Measurements from ENCODE around the gene MPDU1. TPM values are rescaled to one million over a fixed set of nuclear protein-coding genes. Genes with fewer than 3 reads are reported as not detected.

The MPDU1 gene
- total RNA-seq, 1 donor from 2014 or later: 73.4 TPM

DNA sequence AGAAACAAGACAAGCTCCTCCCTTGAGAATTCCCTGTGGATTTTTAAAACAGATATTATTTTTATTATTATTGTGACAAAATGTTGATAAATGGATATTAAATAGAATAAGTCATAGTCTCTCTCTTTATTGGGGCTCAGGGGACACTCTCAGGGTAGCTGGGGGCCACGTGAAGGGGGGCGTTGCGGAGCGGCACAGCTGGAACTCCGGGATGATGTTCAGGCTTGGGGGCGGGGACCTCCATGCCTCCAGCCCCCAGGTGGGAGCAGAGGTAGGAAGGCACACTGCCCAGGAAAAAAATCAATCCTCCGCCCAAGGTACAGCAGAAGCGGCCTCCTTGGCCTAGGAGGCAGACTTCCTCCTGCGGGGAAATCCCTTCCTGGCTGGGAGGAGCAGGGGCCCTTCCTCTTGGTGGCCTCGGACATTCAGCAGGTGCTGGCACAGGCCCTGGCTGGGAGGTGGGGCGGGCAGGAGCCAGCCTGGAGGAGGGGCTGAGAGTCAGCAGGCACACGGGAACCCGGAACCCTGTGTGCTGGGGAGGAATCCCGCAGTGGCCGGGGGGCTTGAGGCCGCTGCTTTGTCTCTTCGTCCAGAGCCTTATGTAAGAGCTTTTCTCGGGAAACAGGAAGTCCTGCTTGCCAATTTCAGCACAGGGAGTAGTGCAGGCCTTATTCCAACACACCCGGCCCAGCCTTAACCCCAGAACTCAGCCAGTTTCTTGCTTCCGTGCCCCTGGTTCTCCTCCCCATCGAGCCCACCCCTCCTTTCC, 25.7 kb upstream of the MPDU1 start:
- no peak for TF ChIP-seq CTCF (IDR thresholded peaks at IDR 0.05)
- TF ChIP-seq POLR2AphosphoS5 (IDR thresholded peaks at IDR 0.05; ENCODE audit: insufficient read depth in 1 of 2, low read depth in 1 of 2): peak; percentile 90 to 92
- peak in 1 of 2 donors; percentile 33 for TF ChIP-seq POLR2A (IDR thresholded peaks at IDR 0.05)
- intact Hi-C loops (cut with DNase I): loop anchor here (5.0 kb wide), 1 partner anchor 121 kb away; the partner anchor contains the start of genes FGF11 and TMEM102
- H3K4me1 ChIP-seq: peaks cover 53% of the 10 kb centered on the region
- no peaks in the 10 kb centered on the region for H3K36me3 ChIP-seq
- H3K9me3 ChIP-seq: no peaks in the 10 kb centered on the region
- peak overlapping the region; percentile 26 to 70 for H3K4me3 ChIP-seq
- peak overlapping the region; percentile 88 for H3K27ac ChIP-seq
- H3K27me3 ChIP-seq: no peaks in the 10 kb centered on the region
- peak in 1 of 2 donors; percentile 93 for DNase-seq (ENCODE audit: extremely low spot score in 2 of 2)

DNA sequence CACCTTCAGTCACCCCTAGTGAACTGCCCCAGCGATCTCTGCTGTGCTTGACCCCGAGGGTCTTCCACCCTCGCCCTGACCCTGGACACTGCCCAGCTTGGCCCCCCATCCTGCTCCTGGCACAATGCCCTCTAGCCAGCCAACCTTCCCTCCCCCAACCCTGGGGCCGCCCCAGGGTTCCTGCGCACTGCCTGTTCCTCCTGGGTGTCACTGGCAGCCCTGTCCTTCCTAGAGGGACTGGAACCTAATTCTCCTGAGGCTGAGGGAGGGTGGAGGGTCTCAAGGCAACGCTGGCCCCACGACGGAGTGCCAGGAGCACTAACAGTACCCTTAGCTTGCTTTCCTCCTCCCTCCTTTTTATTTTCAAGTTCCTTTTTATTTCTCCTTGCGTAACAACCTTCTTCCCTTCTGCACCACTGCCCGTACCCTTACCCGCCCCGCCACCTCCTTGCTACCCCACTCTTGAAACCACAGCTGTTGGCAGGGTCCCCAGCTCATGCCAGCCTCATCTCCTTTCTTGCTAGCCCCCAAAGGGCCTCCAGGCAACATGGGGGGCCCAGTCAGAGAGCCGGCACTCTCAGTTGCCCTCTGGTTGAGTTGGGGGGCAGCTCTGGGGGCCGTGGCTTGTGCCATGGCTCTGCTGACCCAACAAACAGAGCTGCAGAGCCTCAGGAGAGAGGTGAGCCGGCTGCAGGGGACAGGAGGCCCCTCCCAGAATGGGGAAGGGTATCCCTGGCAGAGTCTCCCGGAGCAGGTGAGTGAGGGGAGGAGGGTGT, 24.9 kb upstream of the MPDU1 start, which contains the start of gene TNFSF13:
Gene TNFSF13 (plus strand): TSS at position 207 of the 776 bp plus-strand sequence. CDS start 290 bp downstream, at position 497.
- intact Hi-C loops (cut with DNase I): loop anchor here (5.0 kb wide), 1 partner anchor 121 kb away; the partner anchor contains the start of genes FGF11 and TMEM102
- peaks cover 0 to 5% of the 10 kb centered on the region in 2 donors for H3K36me3 ChIP-seq
- peak within 1 kb of the TSS; percentile 88 for H3K27ac ChIP-seq
- no peak for TF ChIP-seq POLR2A (IDR thresholded peaks at IDR 0.05)
- no peak for TF ChIP-seq CTCF (IDR thresholded peaks at IDR 0.05)
- peak in 1 of 2 donors; percentile 44 for TF ChIP-seq POLR2AphosphoS5 (IDR thresholded peaks at IDR 0.05; ENCODE audit: insufficient read depth in 1 of 2, low read depth in 1 of 2)
- H3K27me3 ChIP-seq: no peaks in the 10 kb centered on the region
- H3K4me3 ChIP-seq: peak within 1 kb of the TSS; percentile 26 to 70
- peaks cover 61% of the 10 kb centered on the region for H3K4me1 ChIP-seq
- H3K9me3 ChIP-seq: no peaks in the 10 kb centered on the region
- peak in 1 of 2 donors; percentile 87 for DNase-seq (ENCODE audit: extremely low spot score in 2 of 2)

- intact Hi-C loops (cut with DNase I): loop anchor here (5.0 to 10.0 kb wide), 4 partner anchors 42 to 305 kb away; partner anchors contain the start of genes CTDNEP1, ELP5, FGF11 and KCTD11
- no peaks in the 10 kb centered on the region for H3K9me3 ChIP-seq
- H3K27ac ChIP-seq: peak overlapping the region; percentile 88
- no peaks in the 10 kb centered on the region for H3K27me3 ChIP-seq
- peaks cover 0 to 13% of the 10 kb centered on the region in 2 donors for H3K36me3 ChIP-seq
- peaks cover 69% of the 10 kb centered on the region for H3K4me1 ChIP-seq
- TF ChIP-seq POLR2AphosphoS5 (IDR thresholded peaks at IDR 0.05; ENCODE audit: insufficient read depth in 1 of 2, low read depth in 1 of 2) (no peak), POLR2A (IDR thresholded peaks at IDR 0.05) (no peak), CTCF (IDR thresholded peaks at IDR 0.05) (no peak)
- DNase-seq (ENCODE audit: extremely low spot score in 2 of 2): peak in 1 of 2 donors; percentile 83
- H3K4me3 ChIP-seq: peak overlapping the region; percentile 70 to 82
Measured at GRCh38 chr17:7559320-7560171, 24.1 kb upstream of the MPDU1 start.

GRCh38 chr17:7560172-7561027, 23.3 kb upstream of the MPDU1 start:
- peaks cover 70% of the 10 kb centered on the region for H3K4me1 ChIP-seq
- peak overlapping the region; percentile 70 to 82 for H3K4me3 ChIP-seq
- no peaks in the 10 kb centered on the region for H3K9me3 ChIP-seq
- H3K27ac ChIP-seq: peak overlapping the region; percentile 88
- intact Hi-C loops (cut with DNase I): loop anchor here (5.0 to 10.0 kb wide), 3 partner anchors 43 to 306 kb away; partner anchors contain the start of genes CTDNEP1, ELP5, KCTD11 and TMEM95
- H3K27me3 ChIP-seq: no peaks in the 10 kb centered on the region
- peak in 1 of 2 donors; percentile 88 for DNase-seq (ENCODE audit: extremely low spot score in 2 of 2)
- TF ChIP-seq CTCF (IDR thresholded peaks at IDR 0.05) (peak in 1 of 3 experiments; percentile 46), POLR2A (IDR thresholded peaks at IDR 0.05) (no peak), POLR2AphosphoS5 (IDR thresholded peaks at IDR 0.05; ENCODE audit: insufficient read depth in 1 of 2, low read depth in 1 of 2) (no peak)
- H3K36me3 ChIP-seq: peaks cover 0 to 22% of the 10 kb centered on the region in 2 donors

All from vagina (tissue), 2 donors.